Endothelial cell of umbilical vein (primary cell): Measurements from ENCODE around the gene MLEC. TPM values are rescaled to one million over a fixed set of nuclear protein-coding genes. Genes with fewer than 3 reads are reported as not detected.
A peak's percentile ranks its signal among the peaks of the same experiment; 100 is the strongest.

ENCODE experiments used
- BruUV-seq: library from RNA; stranded (reverse); fragments of 400-500 nt; replicated peaks from 2 replicates; lab custom pipeline; 2021; lab: Mats Ljungman, UMichigan
- CTCF ChIA-PET: fragments of 300-600, 350-600 bp; sonication (Branson Sonifier 250); formaldehyde crosslinking; loops from one replicate; lab custom pipeline; 2021; ENCODE audit warnings: antibody characterized with exemption, inconsistent platforms; lab: Charles Lee
- POLR2A ChIA-PET: fragments of 300-600, 350-600 bp; sonication (Branson Sonifier 250); formaldehyde crosslinking; loops from one replicate; lab custom pipeline; 2021; ENCODE audit warnings: antibody characterized with exemption, inconsistent platforms; lab: Charles Lee
- DNase-seq: peaks from one replicate; pipeline ENCODE4 v3.0.0-alpha.2; 2011; ENCODE audit warnings: low read depth, low spot score
- FAIRE-seq: peaks from 2 replicates; lab custom pipeline; 2011; peaks lifted over from hg19 to GRCh38; lab: Jason Lieb, UNC
- H2AFZ ChIP-seq: 2 replicates; pipeline ENCODE4 v1.6.0; 2012; ENCODE audit warnings: low read depth, low read length, control low read depth, inconsistent platforms
- H3K27ac ChIP-seq: 2 replicates; pipeline ENCODE4 v1.5.1; 2011; ENCODE audit warnings: low read depth, mild to moderate bottlenecking, control low read depth, low read length, moderate library complexity; ENCODE audit not compliant: insufficient read depth
- H3K27me3 ChIP-seq, 2 experiments: 2 replicates each; pipeline versions ENCODE4 v1.6.0 to v1.6.1; 2011; ENCODE audit warnings: low read length in 2 of 2, mixed read lengths in 1 of 2; ENCODE audit not compliant: control insufficient read depth in 2 of 2, insufficient read depth in 2 of 2
- H3K36me3 ChIP-seq, 2 experiments: 2 replicates in 1 of 2; 3 replicates in 1 of 2; pipeline ENCODE4 v1.5.1; 2011; ENCODE audit warnings: low read length in 2 of 2, mild to moderate bottlenecking in 1 of 2, moderate library complexity in 1 of 2; ENCODE audit not compliant: control insufficient read depth in 2 of 2, insufficient read depth in 2 of 2; ENCODE audit errors: extremely low read depth in 1 of 2
- H3K4me1 ChIP-seq: 3 replicates; pipeline ENCODE4 v1.5.1; 2011; ENCODE audit warnings: mild to moderate bottlenecking, low read length; ENCODE audit not compliant: control insufficient read depth, insufficient read depth; ENCODE audit errors: extremely low read depth
- H3K4me2 ChIP-seq: 2 replicates; pipeline ENCODE4 v1.6.1; 2011; ENCODE audit warnings: low read length, control low read depth, mixed read lengths; ENCODE audit not compliant: insufficient read depth
- H3K4me3 ChIP-seq, 3 experiments: fragments of 200-600 bp in 1 of 3; sonication (generic), shearing (Covaris generic) in 1 of 3; replicated peaks in 1 of 3; 2 replicates each; pipeline ENCODE4 v1.5.1; 2011 to 2016; ENCODE audit warnings: control low read depth in 3 of 3, low read length in 3 of 3, mild to moderate bottlenecking in 2 of 3, inconsistent platforms in 1 of 3, low read depth in 1 of 3, moderate library complexity in 1 of 3; ENCODE audit not compliant: insufficient read depth in 1 of 3
- H3K79me2 ChIP-seq: 2 replicates; pipeline ENCODE4 v1.6.0; 2012; ENCODE audit warnings: low read length, inconsistent platforms; ENCODE audit not compliant: control insufficient read depth, insufficient read depth
- H3K9ac ChIP-seq: replicated peaks from 2 replicates; pipeline ENCODE3; 2011; ENCODE audit warnings: low read length, control low read depth; ENCODE audit not compliant: insufficient read depth; ENCODE audit errors: extremely low read depth
- H3K9me1 ChIP-seq: replicated peaks from 3 replicates; pipeline ENCODE4 v1.6.0; 2011; ENCODE audit warnings: mild to moderate bottlenecking, low read length; ENCODE audit not compliant: control insufficient read depth, insufficient read depth; ENCODE audit errors: extremely low read depth
- H3K9me3 ChIP-seq: replicated peaks from 2 replicates; pipeline ENCODE4 v1.5.1; 2012; ENCODE audit warnings: low read length, inconsistent platforms; ENCODE audit not compliant: control insufficient read depth, insufficient read depth
- H4K20me1 ChIP-seq: replicated peaks from 2 replicates; pipeline ENCODE3; 2011; ENCODE audit warnings: mild to moderate bottlenecking, low read length; ENCODE audit not compliant: control insufficient read depth, insufficient read depth; ENCODE audit errors: extremely low read depth
- EZH2 ChIP-seq: IDR thresholded peaks from 2 replicates; pipeline ENCODE4 v1.6.1; 2012; ENCODE audit warnings: borderline replicate concordance, low read depth, mild to moderate bottlenecking, moderate library complexity, low read length, inconsistent platforms; ENCODE audit not compliant: severe bottlenecking
- FOS ChIP-seq: IDR thresholded peaks from 2 replicates; pipeline ENCODE4 v1.6.1; 2011; ENCODE audit warnings: mild to moderate bottlenecking, low read length, moderate library complexity, borderline replicate concordance; ENCODE audit not compliant: insufficient read depth
- JUN ChIP-seq: IDR thresholded peaks from 2 replicates; pipeline ENCODE4 v1.6.1; 2011; ENCODE audit warnings: borderline replicate concordance, low read depth; ENCODE audit not compliant: insufficient read length, insufficient read depth
- MYC ChIP-seq: IDR thresholded peaks from one replicate; pipeline ENCODE4 v1.6.1; 2011; ENCODE audit warnings: mild to moderate bottlenecking, low read depth, low read length
- dilution Hi-C: fragments of 300-500 bp; cut with MboI; formaldehyde crosslinking; loops from one replicate; pipeline ENCODE4 v1.15.0; 2019; ENCODE audit warnings: low sequenced_read_pairs; ENCODE audit not compliant: extremely low pct_ligation_motif_present
- intact Hi-C: fragments of 100-400 bp; cut with micrococcal nuclease; formaldehyde crosslinking; loops from one replicate; pipeline ENCODE4 v1.10.0; 2022
- polyA plus RNA-seq, 4 experiments: library from polyadenylated mRNA; depleted of rRNA in 3 of 4; stranded (reverse) in 3 of 4; unstranded in 1 of 4; fragments of >200 nt; gene quantifications; 2 replicates each; pipeline versions ENCODE4 v1.2.1 to v1.2.3, GENCODE V29; 2011 to 2012; ENCODE audit warnings: missing spikeins in 1 of 4
- total RNA-seq: library from RNA; stranded (reverse); gene quantifications from 2 replicates; pipeline ENCODE4 v1.2.3, GENCODE V29; 2021

MLEC gene
- total and polyA plus RNA-seq, 2 donors (not counting 3 experiments of a cell fraction or from before 2014, with no cell fraction given) = 28.4 to 144 TPM

DNA sequence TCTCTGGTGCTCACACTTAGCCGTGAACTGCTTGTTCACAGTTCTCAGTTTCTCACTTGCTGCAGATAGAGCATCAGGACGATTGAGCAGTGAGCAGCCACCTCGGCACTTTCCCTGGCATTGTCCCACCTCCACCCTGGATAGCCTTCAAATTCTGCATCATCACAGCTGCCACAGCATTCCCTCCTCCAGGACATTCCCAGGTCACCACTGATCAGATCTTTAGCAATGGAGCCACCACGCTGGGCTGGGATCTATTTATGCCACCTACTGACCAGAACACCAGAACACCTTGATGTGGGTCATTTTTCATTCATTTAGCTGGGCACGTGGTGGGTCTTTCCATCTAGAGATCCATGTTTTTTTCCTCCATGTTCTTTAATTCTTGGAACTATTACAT is 62.3 kb downstream of the MLEC start:
- no TSS peak for BruUV-seq
- H2AFZ ChIP-seq = no peak overlapping the region
- no peak for DNase-seq
- no peaks in the 10 kb centered on the region for H3K79me2 ChIP-seq
- no peaks in the 10 kb centered on the region for H3K9me1 ChIP-seq
- peak; percentile 31 for FAIRE-seq
- dilution Hi-C loops (no loop called here), intact Hi-C loops (no loop called here)
- ChIA-PET CTCF (interaction anchor here (1.0 to 1.4 kb wide), 4 partner anchors 27 to 222 kb away, joined by 3 read pairs; no protein-coding TSS in a partner anchor), POLR2A (no interaction called here)
- H3K9me3 ChIP-seq = no peaks in the 10 kb centered on the region
- no peak overlapping the region for H3K4me2 ChIP-seq
- no peak overlapping the region for H3K4me3 ChIP-seq
- H3K27me3 ChIP-seq = no peaks in the 10 kb centered on the region
- TF ChIP-seq JUN (no peak), MYC (no peak), EZH2 (no peak), FOS (no peak)
- H3K36me3 ChIP-seq = no peaks in the 10 kb centered on the region
- no peak overlapping the region for H3K9ac ChIP-seq
- H3K4me1 ChIP-seq = no peaks in the 10 kb centered on the region
- no peaks in the 10 kb centered on the region for H4K20me1 ChIP-seq
- no peak overlapping the region for H3K27ac ChIP-seq

DNA sequence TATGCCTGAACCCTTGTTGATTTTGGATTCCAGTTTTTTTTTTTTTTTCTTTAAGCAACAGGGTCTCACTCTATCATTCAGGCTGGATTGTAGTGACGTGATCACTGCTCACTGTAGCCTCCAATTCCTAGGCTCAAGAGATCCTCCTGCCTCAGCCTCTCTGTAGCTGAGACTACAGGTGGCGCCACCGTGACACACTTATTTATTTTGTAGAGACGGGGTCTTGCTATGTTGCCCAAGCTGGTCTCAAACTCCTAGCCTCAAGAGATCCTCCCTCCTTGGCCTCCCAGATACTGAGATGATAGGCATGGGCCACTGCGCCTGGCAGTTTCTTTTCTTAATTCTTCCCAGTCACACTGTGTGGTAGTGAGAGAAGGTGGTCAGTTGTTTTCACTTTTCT is 63.9 kb downstream of the MLEC start:
- FAIRE-seq (no peak), DNase-seq (no peak)
- Histone ChIP-seq H3K79me2 (no peaks in the 10 kb centered on the region), H3K4me3 (no peak overlapping the region), H3K27me3 (no peaks in the 10 kb centered on the region), H3K4me1 (no peaks in the 10 kb centered on the region), H3K27ac (no peak overlapping the region), H3K36me3 (no peaks in the 10 kb centered on the region), H3K9me3 (no peaks in the 10 kb centered on the region), H3K4me2 (no peak overlapping the region), H3K9ac (no peak overlapping the region), H4K20me1 (no peaks in the 10 kb centered on the region), H3K9me1 (no peaks in the 10 kb centered on the region), H2AFZ (no peak overlapping the region)
- no TSS peak for BruUV-seq
- dilution Hi-C loops (no loop called here), intact Hi-C loops (no loop called here)
- CTCF ChIA-PET = interaction anchor here (0.7 to 2.6 kb wide), 4 partner anchors 15 to 221 kb away, joined by 3 to 16 read pairs (median 4); no protein-coding TSS in a partner anchor
- no peak for TF ChIP-seq EZH2
- POLR2A ChIA-PET = no interaction called here
